ENCODE measurements around the gene MGAT4A. TPM values are rescaled to one million over a fixed set of nuclear protein-coding genes. Genes with fewer than 3 reads are reported as not detected.

The MGAT4A gene
- total and polyA plus RNA-seq, 2 experiments from 2014 or later: 4.4 to 5.6 TPM

DNA sequence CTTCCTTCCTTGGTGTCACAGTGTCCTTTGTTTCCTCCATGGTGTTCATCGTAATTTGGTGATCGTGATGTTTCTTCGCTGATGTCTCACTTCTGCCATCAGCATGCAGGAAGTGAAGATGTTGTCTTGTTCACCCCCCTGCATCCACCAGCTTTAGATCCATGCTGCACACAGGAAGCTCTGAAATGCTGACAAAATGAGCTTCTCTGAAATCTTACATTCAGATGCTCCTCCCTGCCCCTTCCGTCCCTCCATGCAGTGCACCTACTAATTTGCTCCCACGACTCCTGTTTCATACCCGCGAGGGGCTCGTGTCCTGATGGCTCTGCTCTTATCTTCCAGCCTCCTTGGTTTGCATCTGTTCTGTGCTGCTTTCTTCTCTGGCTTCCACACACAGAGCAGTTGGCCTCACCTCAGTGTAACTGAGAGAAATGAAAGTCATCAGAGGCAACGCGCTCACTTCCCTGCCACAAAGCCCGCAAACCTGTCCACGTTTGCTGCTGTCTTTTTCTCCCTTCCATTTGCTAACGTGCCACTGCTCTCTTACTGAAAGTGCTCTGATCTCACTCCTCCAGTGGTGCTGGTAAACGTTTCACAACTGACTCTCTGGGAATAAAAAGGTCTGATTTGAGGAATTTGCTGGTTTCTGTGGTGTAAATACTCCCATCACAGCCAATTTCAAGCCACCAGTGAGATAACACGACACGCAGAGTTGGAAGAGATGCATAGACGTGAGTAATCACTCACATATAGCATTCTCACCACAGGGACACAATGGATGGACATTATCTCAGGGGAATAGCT lies 41.0 kb upstream of the MGAT4A start:
- Mint-ChIP-seq H3K27ac (0 out of 2 replicates have a peak overlapping the region, but pooled peaks have one; percentile 22), H3K4me1 (peaks cover 30% of the 10 kb centered on the region), H3K4me3 (no peak overlapping the region), H3K36me3 (ENCODE audit: low read depth) (no peaks in the 10 kb centered on the region; the same call in 2 of the 3 replicates), H3K9me3 (no peaks in the 10 kb centered on the region), H3K27me3 (ENCODE audit: insufficient read depth, low read depth, poor library complexity) (peaks cover 15% of the 10 kb centered on the region)
- Histone ChIP-seq H3K4me2 (no peak overlapping the region), H2AFZ (peak overlapping the region; percentile 53; the same call in 1 of the 2 replicates), H4K20me1 (replicated peaks; ENCODE audit: insufficient read depth) (no peaks in the 10 kb centered on the region), H3F3A (replicated peaks; ENCODE audit: low read depth) (no peaks in the 10 kb centered on the region), H3K4me1 (ENCODE audit: insufficient read depth) (no peaks in the 10 kb centered on the region; the same call in 1 of the 2 replicates), H3K36me3 (ENCODE audit: insufficient read depth) (no peaks in the 10 kb centered on the region), H3K79me2 (replicated peaks; ENCODE audit: insufficient read depth) (no peaks in the 10 kb centered on the region), H3K27me3 (ENCODE audit: insufficient read depth) (no peaks in the 10 kb centered on the region), H3K4me3 (no peak overlapping the region), H3K9me2 (ENCODE audit: insufficient read depth) (no peaks in the 10 kb centered on the region; the same call in 1 of the 2 replicates), H3K27ac (ENCODE audit: low read depth) (no peak overlapping the region)
- no peak for ATAC-seq
- DNase-seq (ENCODE audit: low spot score): no peak
- TF ChIP-seq STAT1 (IDR thresholded peaks at IDR 0.05; ENCODE audit: unreplicated experiment) (no peak), POLR2AphosphoS5 (IDR thresholded peaks at IDR 0.05; ENCODE audit: low read depth) (no peak), ZNF331 (CRISPR knock-in tag; IDR thresholded peaks at IDR 0.05; ENCODE audit: low read depth) (no peak), CREB1 (CRISPR knock-in tag; IDR thresholded peaks at IDR 0.05; ENCODE audit: low read depth) (no peak), JUNB (IDR thresholded peaks at IDR 0.05; ENCODE audit: unreplicated experiment) (no peak)

DNA sequence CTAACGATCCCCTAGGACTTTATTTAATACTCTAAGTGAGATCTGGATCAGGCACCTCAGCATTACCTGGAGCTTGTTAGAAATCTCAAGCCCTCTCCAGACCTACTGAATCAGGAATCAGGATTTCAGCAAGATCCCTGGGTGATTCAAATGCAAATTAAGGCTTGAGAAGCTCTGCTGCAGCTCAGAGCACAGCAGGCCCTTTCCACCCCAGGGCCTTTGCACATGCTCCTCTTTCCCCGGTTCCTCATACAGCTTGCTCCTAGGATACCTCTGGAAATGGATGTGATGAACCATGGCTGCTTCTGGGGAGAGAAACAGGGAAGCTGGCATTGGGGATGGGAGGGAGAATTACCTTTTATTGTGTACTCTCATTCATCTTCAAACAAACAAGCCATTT lies 40.3 kb upstream of the MGAT4A start:
- H3K27ac Mint-ChIP-seq: no peak overlapping the region; the same call in 1 of the 2 replicates
- peaks cover 30% of the 10 kb centered on the region for H3K4me1 Mint-ChIP-seq

More for the DNA sequence above, 40.3 kb upstream of the MGAT4A start:
- no peaks in the 10 kb centered on the region for H3K79me2 ChIP-seq (replicated peaks; ENCODE audit: insufficient read depth)
- no peaks in the 10 kb centered on the region; the same call in 1 of the 2 replicates for H3K9me2 ChIP-seq (ENCODE audit: insufficient read depth)
- ATAC-seq: peak; percentile 15; the same call in 1 of the 3 replicates
- H3K27ac ChIP-seq (ENCODE audit: low read depth): no peak overlapping the region
- H4K20me1 ChIP-seq (replicated peaks; ENCODE audit: insufficient read depth): no peaks in the 10 kb centered on the region
- H3F3A ChIP-seq (replicated peaks; ENCODE audit: low read depth): no peaks in the 10 kb centered on the region
- H3K4me1 ChIP-seq (ENCODE audit: insufficient read depth): no peaks in the 10 kb centered on the region; the same call in 1 of the 2 replicates
- H3K4me2 ChIP-seq: no peak overlapping the region
- H3K36me3 ChIP-seq (ENCODE audit: insufficient read depth): no peaks in the 10 kb centered on the region
- Mint-ChIP-seq H3K4me3 (no peak overlapping the region), H3K36me3 (ENCODE audit: low read depth) (no peaks in the 10 kb centered on the region; the same call in 2 of the 3 replicates), H3K9me3 (no peaks in the 10 kb centered on the region), H3K27me3 (ENCODE audit: insufficient read depth, low read depth, poor library complexity) (peaks cover 15% of the 10 kb centered on the region)
- no peak overlapping the region for H2AFZ ChIP-seq
- peak; percentile 25 for DNase-seq (ENCODE audit: low spot score)
- H3K27me3 ChIP-seq (ENCODE audit: insufficient read depth): no peaks in the 10 kb centered on the region
- H3K4me3 ChIP-seq: no peak overlapping the region
- TF ChIP-seq EZH2 (IDR thresholded peaks at IDR 0.05; ENCODE audit: low read depth, unreplicated experiment): no peak
- no peak for TF ChIP-seq NANOG (IDR thresholded peaks at IDR 0.05; ENCODE audit: borderline replicate concordance)
- TF ChIP-seq ETS1 (IDR thresholded peaks at IDR 0.05): no peak
- no peak for TF ChIP-seq EZH2phosphoT487 (IDR thresholded peaks at IDR 0.05; ENCODE audit: unreplicated experiment)
- TF ChIP-seq CREB1 (CRISPR knock-in tag; IDR thresholded peaks at IDR 0.05; ENCODE audit: low read depth): no peak
- TF ChIP-seq POLR2AphosphoS5 (IDR thresholded peaks at IDR 0.05; ENCODE audit: low read depth): no peak

All from GM23338 (cell line).